OCI-LY1 (cell line): ENCODE data around the gene IL23A.

Experiments
- H2AFZ ChIP-seq: fragments of 200-600 bp; sonication (generic), shearing (Covaris generic); 2 replicates; pipeline ENCODE4 v1.6.0; 2014; ENCODE audit warnings: antibody characterized with exemption, mild to moderate bottlenecking, low read length
- H3F3A ChIP-seq: fragments of 200-600 bp; sonication (generic), shearing (Covaris generic); 2 replicates; pipeline ENCODE4 v1.6.0; 2014; ENCODE audit warnings: mild to moderate bottlenecking, antibody characterized with exemption, low read length, moderate library complexity; ENCODE audit not compliant: insufficient read depth
- H3K27ac ChIP-seq: fragments of 200-600 bp; sonication (generic); 2 replicates; pipeline ENCODE4 v1.5.1; 2014; ENCODE audit warnings: low read length, mixed run types, mild to moderate bottlenecking, low read depth; ENCODE audit not compliant: poor library complexity, severe bottlenecking
- H3K27me3 ChIP-seq: fragments of 200-600 bp; sonication (generic); 2 replicates; pipeline ENCODE4 v1.6.0; 2014; ENCODE audit warnings: antibody characterized with exemption, mild to moderate bottlenecking, low read length, moderate library complexity; ENCODE audit not compliant: insufficient read depth
- H3K36me3 ChIP-seq: fragments of 200-600 bp; sonication (generic); 2 replicates; pipeline ENCODE4 v1.6.1; 2014; ENCODE audit warnings: mild to moderate bottlenecking, antibody characterized with exemption, low read length, moderate library complexity, mixed read lengths; ENCODE audit not compliant: insufficient read depth
- H3K4me1 ChIP-seq: fragments of 200-600 bp; sonication (generic); 2 replicates; pipeline ENCODE4 v1.5.1; 2014; ENCODE audit warnings: mild to moderate bottlenecking, low read length, moderate library complexity; ENCODE audit not compliant: insufficient read depth, severe bottlenecking
- H3K4me2 ChIP-seq: fragments of 200-600 bp; sonication (generic), shearing (Covaris generic); 2 replicates; pipeline ENCODE4 v1.6.1; 2014; ENCODE audit warnings: low read length
- H3K4me3 ChIP-seq: fragments of 200-600 bp; sonication (generic); 2 replicates; pipeline ENCODE4 v1.5.1; 2014; ENCODE audit warnings: low read length, low read depth, mild to moderate bottlenecking, mixed read lengths; ENCODE audit not compliant: poor library complexity, severe bottlenecking
- H3K79me2 ChIP-seq: fragments of 200-600 bp; shearing (Covaris generic); 2 replicates; pipeline ENCODE4 v1.6.1; 2016; ENCODE audit warnings: mixed run types, low read length, mixed read lengths; ENCODE audit not compliant: insufficient read depth
- H3K9ac ChIP-seq: fragments of 200-600 bp; sonication (generic), shearing (Covaris generic); 2 replicates; pipeline ENCODE4 v1.6.1; 2014; ENCODE audit warnings: mild to moderate bottlenecking, low read length, mixed read lengths
- H3K9me2 ChIP-seq: fragments of 200-600 bp; sonication (generic), shearing (Covaris generic); 2 replicates; pipeline ENCODE4 v1.6.1; 2014; ENCODE audit warnings: low read depth, mild to moderate bottlenecking, low read length, mixed read lengths
- H3K9me3 ChIP-seq: fragments of 200-600 bp; shearing (Covaris generic); 2 replicates; pipeline ENCODE4 v1.6.1; 2014; ENCODE audit warnings: low read length, mixed read lengths
- H4K20me1 ChIP-seq: fragments of 200-600 bp; sonication (generic), shearing (Covaris generic); 2 replicates; pipeline ENCODE4 v1.6.0; 2016; ENCODE audit warnings: mild to moderate bottlenecking, low read length; ENCODE audit not compliant: insufficient read depth
- EZH2 ChIP-seq: fragments of 200-600 bp; sonication (generic), shearing (Covaris generic); IDR thresholded peaks from 2 replicates; pipeline ENCODE4 v1.8.0; 2017; ENCODE audit warnings: borderline replicate concordance, mixed run types, mild to moderate bottlenecking, antibody characterized with exemption, low read length, moderate library complexity, mixed read lengths
- TF ChIP-seq, protein P1 (sequence below): fragments of 200-600 bp; sonication (generic), shearing (Covaris generic); IDR thresholded peaks from 2 replicates; pipeline ENCODE4 v1.5.1; 2017; ENCODE audit warnings: mild to moderate bottlenecking, antibody characterized with exemption, low read length, moderate library complexity, mixed read lengths

The IL23A gene

GRCh38 chr12:56297400-56297799, 41.3 kb upstream of the IL23A start:
- H3K9ac ChIP-seq = no peak overlapping the region; the same call in 1 of the 2 replicates
- no peaks in the 10 kb centered on the region for H4K20me1 ChIP-seq
- H3F3A ChIP-seq = no peaks in the 10 kb centered on the region
- H3K27ac ChIP-seq = peak overlapping the region; percentile 10
- peaks cover 52% of the 10 kb centered on the region for H3K36me3 ChIP-seq
- no peak for TF ChIP-seq EZH2
- TF ChIP-seq, protein P1, sequence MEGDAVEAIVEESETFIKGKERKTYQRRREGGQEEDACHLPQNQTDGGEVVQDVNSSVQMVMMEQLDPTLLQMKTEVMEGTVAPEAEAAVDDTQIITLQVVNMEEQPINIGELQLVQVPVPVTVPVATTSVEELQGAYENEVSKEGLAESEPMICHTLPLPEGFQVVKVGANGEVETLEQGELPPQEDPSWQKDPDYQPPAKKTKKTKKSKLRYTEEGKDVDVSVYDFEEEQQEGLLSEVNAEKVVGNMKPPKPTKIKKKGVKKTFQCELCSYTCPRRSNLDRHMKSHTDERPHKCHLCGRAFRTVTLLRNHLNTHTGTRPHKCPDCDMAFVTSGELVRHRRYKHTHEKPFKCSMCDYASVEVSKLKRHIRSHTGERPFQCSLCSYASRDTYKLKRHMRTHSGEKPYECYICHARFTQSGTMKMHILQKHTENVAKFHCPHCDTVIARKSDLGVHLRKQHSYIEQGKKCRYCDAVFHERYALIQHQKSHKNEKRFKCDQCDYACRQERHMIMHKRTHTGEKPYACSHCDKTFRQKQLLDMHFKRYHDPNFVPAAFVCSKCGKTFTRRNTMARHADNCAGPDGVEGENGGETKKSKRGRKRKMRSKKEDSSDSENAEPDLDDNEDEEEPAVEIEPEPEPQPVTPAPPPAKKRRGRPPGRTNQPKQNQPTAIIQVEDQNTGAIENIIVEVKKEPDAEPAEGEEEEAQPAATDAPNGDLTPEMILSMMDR = no peak
- H3K4me3 ChIP-seq = peak overlapping the region; percentile 9
- no peaks in the 10 kb centered on the region for H3K9me2 ChIP-seq
- peaks cover 69% of the 10 kb centered on the region for H3K79me2 ChIP-seq
- no peaks in the 10 kb centered on the region for H3K27me3 ChIP-seq
- H3K9me3 ChIP-seq = no peaks in the 10 kb centered on the region
- peak overlapping the region; percentile 91 for H3K4me2 ChIP-seq
- no peak overlapping the region for H2AFZ ChIP-seq
- peaks cover 53% of the 10 kb centered on the region for H3K4me1 ChIP-seq

GRCh38 chr12:56298828-56299227, 39.9 kb upstream of the IL23A start:
- Histone ChIP-seq H3K4me2 (peak overlapping the region; percentile 91), H3K9me3 (no peaks in the 10 kb centered on the region), H3K36me3 (peaks cover 46% of the 10 kb centered on the region), H4K20me1 (no peaks in the 10 kb centered on the region), H3K9ac (peak overlapping the region; percentile 91), H3K9me2 (no peaks in the 10 kb centered on the region), H3K27ac (peak overlapping the region; percentile 68), H3K4me3 (peak overlapping the region; percentile 83), H3K27me3 (no peaks in the 10 kb centered on the region), H2AFZ (no peak overlapping the region), H3K79me2 (peaks cover 58% of the 10 kb centered on the region), H3F3A (no peaks in the 10 kb centered on the region), H3K4me1 (peaks cover 61% of the 10 kb centered on the region)
- TF ChIP-seq EZH2 = no peak
- TF ChIP-seq, protein P1 = no peak

DNA sequence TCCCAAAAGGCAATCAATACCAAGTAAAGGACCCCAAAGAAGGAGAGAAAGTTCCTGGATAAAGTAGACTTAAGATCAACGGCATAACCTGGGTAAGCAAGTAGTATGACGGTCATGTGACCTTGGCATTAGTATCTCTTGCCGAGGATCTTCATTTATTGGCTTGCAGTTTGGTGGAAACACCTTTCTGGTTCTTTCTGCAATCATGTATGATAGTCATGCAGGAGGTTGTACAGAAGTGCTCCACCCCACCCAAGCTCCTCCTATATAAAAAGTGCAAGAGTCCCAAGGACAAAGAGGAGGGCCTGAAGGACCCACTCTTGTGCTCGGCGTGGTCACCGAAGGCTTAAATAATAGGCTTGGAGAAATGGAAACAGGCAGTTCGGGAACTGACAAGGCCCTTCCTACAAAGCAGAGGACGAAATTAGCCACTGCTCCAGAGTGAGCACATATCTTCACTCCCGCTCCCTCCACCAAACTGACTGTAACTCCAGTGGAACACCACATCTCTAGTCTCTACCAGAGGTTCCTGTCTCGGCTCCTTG, 39.3 kb upstream of the IL23A start:
- Histone ChIP-seq H3K9me2 (no peaks in the 10 kb centered on the region), H3K79me2 (peaks cover 52% of the 10 kb centered on the region), H3F3A (no peaks in the 10 kb centered on the region), H3K36me3 (peaks cover 40% of the 10 kb centered on the region), H3K4me2 (peak overlapping the region; percentile 91), H2AFZ (no peak overlapping the region), H3K4me1 (peaks cover 61% of the 10 kb centered on the region), H3K9ac (peak overlapping the region; percentile 91), H3K4me3 (peak overlapping the region; percentile 83), H3K9me3 (no peaks in the 10 kb centered on the region), H3K27me3 (no peaks in the 10 kb centered on the region), H4K20me1 (no peaks in the 10 kb centered on the region), H3K27ac (peak overlapping the region; percentile 68)
- TF ChIP-seq, protein P1 = no peak
- TF ChIP-seq EZH2 = no peak
